Vagina (tissue), 2 donors: Measurements from ENCODE around the gene CUX1. TPM values are rescaled to one million over a fixed set of nuclear protein-coding genes. Genes with fewer than 3 reads are reported as not detected.
A peak's percentile ranks its signal among the peaks of the same experiment; 100 is the strongest.

Source experiments
- DNase-seq, 2 donors: peaks; one replicate each; pipeline ENCODE4 v3.0.0-alpha.2; 2017; ENCODE audit errors: extremely low spot score in 2 of 2
- H3K27ac ChIP-seq: fragments of 200-600 bp; sonication (generic); one replicate; pipeline ENCODE4 v1.5.1; 2019
- H3K27me3 ChIP-seq: fragments of 200-600 bp; sonication (generic); one replicate; pipeline ENCODE4 v1.5.1; 2019
- H3K36me3 ChIP-seq, 2 donors: fragments of 200-600 bp; sonication (generic); one replicate each; pipeline ENCODE4 v1.5.1; 2017 to 2019
- H3K4me1 ChIP-seq: fragments of 200-600 bp; sonication (generic); one replicate; pipeline ENCODE4 v1.5.1; 2019
- H3K4me3 ChIP-seq, 2 donors: fragments of 200-600 bp; sonication (generic); 1 replicate in 1 of 2; 2 replicates in 1 of 2; pipeline ENCODE4 v1.5.1; 2016 to 2019
- H3K9me3 ChIP-seq: fragments of 200-600 bp; sonication (generic); one replicate; pipeline ENCODE4 v1.5.1; 2019
- POLR2A ChIP-seq, 2 donors: fragments of 450-650 bp; IDR thresholded peaks; one replicate each; pipeline ENCODE4 v1.6.1; 2017; ENCODE audit warnings: antibody characterized with exemption in 2 of 2, mild to moderate bottlenecking in 2 of 2, moderate library complexity in 2 of 2
- POLR2AphosphoS5 ChIP-seq, 2 donors: sonication (generic); formaldehyde crosslinking; IDR thresholded peaks; one replicate each; pipeline ENCODE4 v1.9.0; 2017; ENCODE audit warnings: antibody characterized with exemption in 2 of 2, mild to moderate bottlenecking in 2 of 2, low read depth in 1 of 2; ENCODE audit not compliant: insufficient read depth in 1 of 2
- intact Hi-C: fragments of 100-400 bp; cut with DNase I; formaldehyde crosslinking; loops from one replicate; pipeline ENCODE4 v1.15.1; 2023
- total RNA-seq: library from RNA; depleted of rRNA; stranded (reverse); fragments of >200 nt; gene quantifications from one replicate; pipeline ENCODE4 v1.2.3, GENCODE V29; 2016
- TF ChIP-seq, protein P1 (sequence below), 3 experiments: fragments of 450-650 bp in 2 of 3; fragments of 200-600 bp in 1 of 3; sonication (generic) in 1 of 3; IDR thresholded peaks; one replicate each; pipeline ENCODE4 v1.5.1; 2017 to 2019; ENCODE audit warnings: antibody characterized with exemption in 3 of 3, mild to moderate bottlenecking in 2 of 3, moderate library complexity in 2 of 3

The CUX1 gene
- total RNA-seq, 1 donor from 2014 or later = 65.3 TPM

DNA sequence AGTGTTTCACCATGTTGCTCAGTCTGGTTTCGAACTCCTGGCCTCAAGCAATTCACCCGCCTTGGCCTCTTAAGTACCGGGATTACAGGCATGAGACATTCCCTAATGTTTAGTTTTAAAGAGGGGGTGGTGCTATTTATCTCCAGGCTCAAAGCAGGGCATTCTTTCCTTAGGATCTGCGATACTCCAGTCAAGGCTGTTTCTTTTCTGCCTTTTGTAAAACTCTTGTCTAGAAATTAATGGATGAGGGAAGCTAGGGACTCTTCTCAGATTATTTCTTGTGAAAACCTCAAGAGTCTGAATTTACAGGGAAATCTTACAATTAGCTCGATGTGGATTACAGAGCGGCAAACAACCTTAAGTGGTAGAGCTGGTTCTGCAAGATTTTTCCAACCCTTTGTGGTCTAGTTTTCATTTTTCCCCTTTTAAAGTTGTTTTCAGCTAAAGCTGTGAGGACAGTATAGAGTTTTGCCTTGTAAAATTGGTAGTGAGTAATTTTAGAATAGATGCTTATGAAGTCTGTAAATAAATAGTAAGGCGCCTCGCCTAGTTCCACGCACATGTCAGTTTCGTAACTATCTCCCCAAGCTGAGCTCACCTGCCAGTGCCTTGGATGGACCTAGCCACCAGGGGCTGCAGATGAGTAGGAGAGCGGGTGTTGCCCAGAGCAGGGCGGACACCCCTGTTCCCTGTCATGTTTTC is 53.1 kb downstream of the CUX1 start:
- intact Hi-C loops = no loop called here
- peaks cover 22% of the 10 kb centered on the region for H3K4me1 ChIP-seq

DNA sequence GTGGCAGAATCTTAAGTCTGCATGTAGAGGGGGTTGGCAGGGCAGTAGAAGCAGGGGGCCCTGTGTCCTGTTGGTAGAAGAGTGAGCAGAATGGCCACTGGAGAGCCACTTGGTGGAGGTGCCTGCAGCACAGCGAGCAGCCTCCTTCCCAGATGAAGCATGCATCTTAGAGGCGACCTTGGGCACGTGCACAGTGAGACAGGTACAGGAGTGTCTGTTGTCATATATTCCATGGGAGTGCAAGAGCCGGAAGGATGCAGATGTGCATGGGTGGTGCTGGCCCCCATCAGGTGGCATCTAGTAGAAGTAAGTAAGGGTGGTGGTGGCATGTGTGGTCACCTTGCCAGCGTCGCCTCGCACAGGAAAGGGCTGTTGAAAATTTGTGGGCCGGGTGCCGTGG is 53.9 kb downstream of the CUX1 start:
- Histone ChIP-seq H3K9me3 (no peaks in the 10 kb centered on the region), H3K27ac (no peak overlapping the region), H3K4me3 (no peak overlapping the region), H3K27me3 (no peaks in the 10 kb centered on the region), H3K4me1 (peaks cover 22% of the 10 kb centered on the region), H3K36me3 (no peaks in the 10 kb centered on the region)
- DNase-seq = no peak
- no peak for TF ChIP-seq POLR2AphosphoS5 (IDR thresholded peaks at IDR 0.05; ENCODE audit: insufficient read depth in 1 of 2, low read depth in 1 of 2)
- TF ChIP-seq POLR2A (IDR thresholded peaks at IDR 0.05) = no peak
- TF ChIP-seq, protein P1, sequence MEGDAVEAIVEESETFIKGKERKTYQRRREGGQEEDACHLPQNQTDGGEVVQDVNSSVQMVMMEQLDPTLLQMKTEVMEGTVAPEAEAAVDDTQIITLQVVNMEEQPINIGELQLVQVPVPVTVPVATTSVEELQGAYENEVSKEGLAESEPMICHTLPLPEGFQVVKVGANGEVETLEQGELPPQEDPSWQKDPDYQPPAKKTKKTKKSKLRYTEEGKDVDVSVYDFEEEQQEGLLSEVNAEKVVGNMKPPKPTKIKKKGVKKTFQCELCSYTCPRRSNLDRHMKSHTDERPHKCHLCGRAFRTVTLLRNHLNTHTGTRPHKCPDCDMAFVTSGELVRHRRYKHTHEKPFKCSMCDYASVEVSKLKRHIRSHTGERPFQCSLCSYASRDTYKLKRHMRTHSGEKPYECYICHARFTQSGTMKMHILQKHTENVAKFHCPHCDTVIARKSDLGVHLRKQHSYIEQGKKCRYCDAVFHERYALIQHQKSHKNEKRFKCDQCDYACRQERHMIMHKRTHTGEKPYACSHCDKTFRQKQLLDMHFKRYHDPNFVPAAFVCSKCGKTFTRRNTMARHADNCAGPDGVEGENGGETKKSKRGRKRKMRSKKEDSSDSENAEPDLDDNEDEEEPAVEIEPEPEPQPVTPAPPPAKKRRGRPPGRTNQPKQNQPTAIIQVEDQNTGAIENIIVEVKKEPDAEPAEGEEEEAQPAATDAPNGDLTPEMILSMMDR (IDR thresholded peaks at IDR 0.05) = no peak
- intact Hi-C loops = no loop called here

More for the DNA sequence above, 53.1 kb downstream of the CUX1 start:
- H3K36me3 ChIP-seq = no peaks in the 10 kb centered on the region
- no peak overlapping the region for H3K27ac ChIP-seq
- DNase-seq = no peak
- H3K27me3 ChIP-seq = no peaks in the 10 kb centered on the region
- no peak for TF ChIP-seq POLR2A (IDR thresholded peaks at IDR 0.05)
- TF ChIP-seq, protein P1 (IDR thresholded peaks at IDR 0.05) = no peak
- peak in 1 of 2 donors; percentile 9 for TF ChIP-seq POLR2AphosphoS5 (IDR thresholded peaks at IDR 0.05; ENCODE audit: insufficient read depth in 1 of 2, low read depth in 1 of 2)
- no peak overlapping the region for H3K4me3 ChIP-seq
- H3K9me3 ChIP-seq = no peaks in the 10 kb centered on the region

- no peak overlapping the region for H3K4me3 ChIP-seq
- TF ChIP-seq, protein P1 (IDR thresholded peaks at IDR 0.05) = no peak
- no peak for TF ChIP-seq POLR2AphosphoS5 (IDR thresholded peaks at IDR 0.05; ENCODE audit: insufficient read depth in 1 of 2, low read depth in 1 of 2)
- TF ChIP-seq POLR2A (IDR thresholded peaks at IDR 0.05) = no peak
- H3K4me1 ChIP-seq = peaks cover 12% of the 10 kb centered on the region
- DNase-seq = no peak
- H3K27ac ChIP-seq = no peak overlapping the region
- intact Hi-C loops = no loop called here
- no peaks in the 10 kb centered on the region for H3K36me3 ChIP-seq
- no peaks in the 10 kb centered on the region for H3K9me3 ChIP-seq
- no peaks in the 10 kb centered on the region for H3K27me3 ChIP-seq
These were observed 56.6 kb downstream of the CUX1 start for GRCh38 chr7:101874028-101874427.

DNA sequence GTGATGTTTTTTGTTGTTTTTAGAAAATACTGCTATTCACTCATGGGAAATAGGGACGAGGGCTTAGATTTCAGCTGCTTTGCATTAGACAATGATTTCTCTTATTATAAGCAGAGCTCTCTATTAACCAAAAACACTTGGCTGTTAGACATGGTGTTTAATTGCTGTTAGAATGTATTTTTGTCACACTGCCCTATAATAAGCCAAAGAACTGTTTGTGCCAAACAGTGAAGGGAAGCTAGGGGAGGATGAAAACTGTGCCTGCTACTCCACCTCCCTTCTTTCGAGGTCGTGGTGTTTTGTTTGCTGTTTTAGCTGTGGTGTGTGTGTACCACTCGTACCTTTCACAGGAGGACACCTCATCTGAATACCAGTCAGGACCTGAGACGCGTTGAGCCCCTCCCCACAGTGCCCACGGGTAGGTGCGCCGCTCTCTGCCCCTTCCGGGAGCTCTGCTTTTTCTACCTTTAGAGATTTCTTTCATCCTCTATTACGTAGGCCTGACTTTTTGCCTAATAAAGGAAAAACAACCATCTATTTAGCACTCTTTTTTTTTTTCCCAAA is 57.9 kb downstream of the CUX1 start:
- intact Hi-C loops = no loop called here
- no peak for TF ChIP-seq POLR2AphosphoS5 (IDR thresholded peaks at IDR 0.05; ENCODE audit: insufficient read depth in 1 of 2, low read depth in 1 of 2)
- Histone ChIP-seq H3K4me1 (peaks cover 4% of the 10 kb centered on the region), H3K4me3 (no peak overlapping the region), H3K9me3 (no peaks in the 10 kb centered on the region), H3K27ac (no peak overlapping the region), H3K36me3 (no peaks in the 10 kb centered on the region), H3K27me3 (no peaks in the 10 kb centered on the region)
- DNase-seq = no peak

- Histone ChIP-seq H3K4me3 (no peak overlapping the region), H3K36me3 (no peaks in the 10 kb centered on the region), H3K27ac (no peak overlapping the region), H3K9me3 (no peaks in the 10 kb centered on the region), H3K27me3 (no peaks in the 10 kb centered on the region), H3K4me1 (peaks cover 27% of the 10 kb centered on the region)
- TF ChIP-seq POLR2A (IDR thresholded peaks at IDR 0.05) (no peak), POLR2AphosphoS5 (IDR thresholded peaks at IDR 0.05; ENCODE audit: insufficient read depth in 1 of 2, low read depth in 1 of 2) (no peak)
- TF ChIP-seq, protein P1 (IDR thresholded peaks at IDR 0.05) = no peak
- DNase-seq = no peak
- intact Hi-C loops = no loop called here
These were observed 60.6 kb downstream of the CUX1 start for GRCh38 chr7:101877882-101878591.
